ENCODE results near the gene CDH13. TPM values are rescaled to one million over a fixed set of nuclear protein-coding genes. Genes with fewer than 3 reads are reported as not detected.

Gene CDH13
- total RNA-seq, 1 donor from 2014 or later: not detected

DNA sequence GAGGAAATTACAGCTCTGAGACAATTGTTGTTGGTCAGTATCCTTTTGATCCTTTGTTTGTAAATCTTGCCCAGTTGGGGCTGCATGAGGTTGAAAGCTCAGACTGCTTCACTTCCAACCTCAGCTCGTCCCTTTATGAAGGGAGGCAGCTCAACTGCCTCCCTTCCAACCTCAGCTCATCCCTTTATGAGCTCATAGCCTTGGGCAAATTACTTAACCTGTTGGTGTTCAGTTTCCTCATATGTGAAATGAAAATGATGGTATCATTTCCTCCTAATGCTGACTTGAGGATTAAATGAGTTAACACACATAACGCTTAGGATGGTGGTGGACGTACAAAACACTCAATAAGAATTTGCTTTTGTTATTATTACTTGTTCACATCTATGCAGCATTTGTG, 265.1 kb downstream of the CDH13 start:
- no peak overlapping the region for H3K27ac Mint-ChIP-seq
- ChIA-PET POLR2A (no interaction called here), CTCF (no interaction called here)
- ATAC-seq (ENCODE audit: low read depth) (no peak), DNase-seq (no peak)
- intact Hi-C loops (cut with micrococcal nuclease): no loop called here
- peaks cover 2% of the 10 kb centered on the region for H3K9me3 Mint-ChIP-seq
- H3K27me3 Mint-ChIP-seq: peaks cover 2% of the 10 kb centered on the region
- H3K36me3 Mint-ChIP-seq (ENCODE audit: low read depth): no peaks in the 10 kb centered on the region
- no peaks in the 10 kb centered on the region for H3K4me1 Mint-ChIP-seq
- H3K4me3 Mint-ChIP-seq: no peak overlapping the region
- no peak for TF ChIP-seq CTCF (IDR thresholded peaks at IDR 0.05)

GRCh38 chr16:82892324-82892723, 265.6 kb downstream of the CDH13 start:
- POLR2A ChIA-PET: no interaction called here
- ATAC-seq (ENCODE audit: low read depth) (no peak), DNase-seq (no peak)
- no peak for TF ChIP-seq CTCF (IDR thresholded peaks at IDR 0.05)
- CTCF ChIA-PET: no interaction called here
- H3K9me3 Mint-ChIP-seq: peaks cover 2% of the 10 kb centered on the region
- intact Hi-C loops (cut with micrococcal nuclease): no loop called here
- H3K4me1 Mint-ChIP-seq: no peaks in the 10 kb centered on the region
- H3K4me3 Mint-ChIP-seq: no peak overlapping the region
- no peaks in the 10 kb centered on the region for H3K36me3 Mint-ChIP-seq (ENCODE audit: low read depth)
- no peak overlapping the region for H3K27ac Mint-ChIP-seq
- peaks cover 2% of the 10 kb centered on the region for H3K27me3 Mint-ChIP-seq

DNA sequence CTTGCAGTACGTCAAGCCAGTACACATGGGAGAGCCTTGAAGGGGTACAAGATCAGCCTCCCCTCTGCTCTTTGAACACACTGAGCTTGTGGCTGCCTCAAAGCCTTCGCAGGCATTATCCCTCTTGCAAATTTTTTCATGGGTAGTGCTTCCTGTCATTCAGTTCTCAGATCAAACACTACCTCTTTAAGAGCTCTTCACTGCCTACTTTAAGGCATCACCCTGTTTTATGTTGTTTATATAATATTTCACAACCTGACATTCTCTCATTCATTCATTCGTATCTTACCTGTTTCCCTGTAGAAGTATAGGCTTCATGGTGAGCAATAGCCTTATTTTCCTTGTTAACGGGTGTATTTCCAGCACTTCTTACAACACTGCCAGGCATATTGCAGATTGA, 269.1 kb downstream of the CDH13 start:
- ChIA-PET POLR2A (no interaction called here), CTCF (no interaction called here)
- no peak overlapping the region for H3K27ac Mint-ChIP-seq
- H3K4me3 Mint-ChIP-seq: no peak overlapping the region
- ATAC-seq (ENCODE audit: low read depth): no peak
- DNase-seq: no peak
- no peak for TF ChIP-seq CTCF (IDR thresholded peaks at IDR 0.05)
- H3K36me3 Mint-ChIP-seq (ENCODE audit: low read depth): no peaks in the 10 kb centered on the region
- peaks cover 2% of the 10 kb centered on the region for H3K27me3 Mint-ChIP-seq
- no peaks in the 10 kb centered on the region for H3K4me1 Mint-ChIP-seq
- intact Hi-C loops (cut with micrococcal nuclease): no loop called here
- peaks cover 2% of the 10 kb centered on the region for H3K9me3 Mint-ChIP-seq

GRCh38 chr16:82899006-82899405, 272.2 kb downstream of the CDH13 start:
- Mint-ChIP-seq H3K27ac (no peak overlapping the region), H3K4me3 (no peak overlapping the region), H3K4me1 (no peaks in the 10 kb centered on the region), H3K9me3 (peaks cover 2% of the 10 kb centered on the region), H3K27me3 (peaks cover 2% of the 10 kb centered on the region), H3K36me3 (ENCODE audit: low read depth) (no peaks in the 10 kb centered on the region)
- POLR2A ChIA-PET: no interaction called here
- DNase-seq (no peak), ATAC-seq (ENCODE audit: low read depth) (no peak)
- CTCF ChIA-PET: no interaction called here
- no peak for TF ChIP-seq CTCF (IDR thresholded peaks at IDR 0.05)
- intact Hi-C loops (cut with micrococcal nuclease): no loop called here

- H3K4me1 Mint-ChIP-seq: no peaks in the 10 kb centered on the region
- DNase-seq: no peak
- H3K27ac Mint-ChIP-seq: no peak overlapping the region
- H3K36me3 Mint-ChIP-seq (ENCODE audit: low read depth): no peaks in the 10 kb centered on the region
- ChIA-PET POLR2A (no interaction called here), CTCF (no interaction called here)
- no peak for ATAC-seq (ENCODE audit: low read depth)
- H3K9me3 Mint-ChIP-seq: peaks cover 2% of the 10 kb centered on the region
- H3K27me3 Mint-ChIP-seq: peaks cover 2% of the 10 kb centered on the region
- H3K4me3 Mint-ChIP-seq: no peak overlapping the region
- no peak for TF ChIP-seq CTCF (IDR thresholded peaks at IDR 0.05)
- intact Hi-C loops (cut with micrococcal nuclease): no loop called here
Observed at GRCh38 chr16:82899731-82900450, 273.1 kb downstream of the CDH13 start.

Data from activated B cell treated with CpG ODN at 0.5 μM for 24 hours (primary cell).